Kidney (tissue), 14 donors: ENCODE measurements around the gene LYRM4. TPM values are rescaled to one million over a fixed set of nuclear protein-coding genes. Genes with fewer than 3 reads are reported as not detected.
A peak's percentile ranks its signal among the peaks of the same experiment; 100 is the strongest.

Source experiments
- DNase-seq, 5 donors: peaks; one replicate each; pipeline ENCODE4 v3.0.0-alpha.2; 2013 to 2020
- FAIRE-seq: peaks from 2 replicates; lab custom pipeline; 2012; peaks lifted over from hg19 to GRCh38; lab: Jason Lieb, UNC
- H3K27ac ChIP-seq, 2 donors: one replicate each; pipeline ENCODE4 v1.7.0; 2013; ENCODE audit warnings: low read depth in 2 of 2, low read length in 2 of 2, inconsistent platforms in 1 of 2
- H3K27me3 ChIP-seq: one replicate; pipeline ENCODE4 v1.7.1; 2013; ENCODE audit warnings: low read length, inconsistent platforms; ENCODE audit not compliant: control insufficient read depth, insufficient read depth
- H3K36me3 ChIP-seq, 3 donors: one replicate each; pipeline versions ENCODE4 v1.7.0 to v1.7.1; 2013; ENCODE audit warnings: low read length in 3 of 3, control low read depth in 1 of 3, inconsistent platforms in 1 of 3; ENCODE audit not compliant: insufficient read depth in 3 of 3, control insufficient read depth in 2 of 3
- H3K4me1 ChIP-seq, 3 donors: one replicate each; pipeline versions ENCODE4 v1.7.0 to v1.7.1; 2013; ENCODE audit warnings: low read length in 3 of 3, inconsistent platforms in 1 of 3, low read depth in 1 of 3; ENCODE audit not compliant: control insufficient read depth in 2 of 3, insufficient read depth in 2 of 3
- H3K4me3 ChIP-seq, 3 donors: one replicate each; pipeline versions ENCODE4 v1.7.0 to v1.8.1; 2013; ENCODE audit warnings: low read length in 3 of 3, control low read depth in 1 of 3, inconsistent platforms in 1 of 3
- H3K9ac ChIP-seq, 3 donors: one replicate each; pipeline versions ENCODE4 v1.7.0 to v1.7.1; 2013; ENCODE audit warnings: low read length in 3 of 3, control low read depth in 1 of 3, inconsistent platforms in 1 of 3
- H3K9me3 ChIP-seq, 3 donors: one replicate each; pipeline versions ENCODE4 v1.7.0 to v1.7.1; 2013; ENCODE audit warnings: low read length in 3 of 3, control low read depth in 1 of 3, inconsistent platforms in 1 of 3; ENCODE audit not compliant: control insufficient read depth in 2 of 3, insufficient read depth in 1 of 3
- intact Hi-C: fragments of 100-400 bp; cut with DNase I; formaldehyde crosslinking; loops from one replicate; pipeline ENCODE4 v1.11.1; 2022
- polyA plus RNA-seq: library from polyadenylated mRNA; stranded (reverse); fragments of 350-450 nt; fragmentation: Illumina TruSeq; extraction: RNeasy Lipid Tissue Mini Kit (QIAGEN cat#74804); gene quantifications from one replicate; pipeline ENCODE4 v1.2.3, GENCODE V29; 2014; ENCODE audit warnings: low read depth, low replicate concordance; ENCODE audit not compliant: insufficient read depth
- total RNA-seq: library from RNA; stranded (reverse); fragmentation: NEBNext Ultra II Directional; extraction: Animal tissue kit (Norgen Biotek cat#: 25700); gene quantifications from one replicate; pipeline ENCODE4 v1.2.1, GENCODE V29; 2021
- TF ChIP-seq, protein P1 (sequence below): IDR thresholded peaks from 3 replicates; pipeline ENCODE4 v1.5.1; 2012; ENCODE audit warnings: mild to moderate bottlenecking, moderate library complexity, borderline replicate concordance; ENCODE audit not compliant: insufficient read depth; ENCODE audit errors: extremely low read depth
- donor health status: control.
- donor health status: control.
- donor health status: control.
- donor health status: control.
- donor health status: control.
- donor health status: DM: yes; HTN: yes; CAD: no.
- donor health status: Normal renal cell carcinoma (clear cell type).

Gene LYRM4
- total and polyA plus RNA-seq, 2 donors from 2014 or later: 21.3 to 31.8 TPM

DNA sequence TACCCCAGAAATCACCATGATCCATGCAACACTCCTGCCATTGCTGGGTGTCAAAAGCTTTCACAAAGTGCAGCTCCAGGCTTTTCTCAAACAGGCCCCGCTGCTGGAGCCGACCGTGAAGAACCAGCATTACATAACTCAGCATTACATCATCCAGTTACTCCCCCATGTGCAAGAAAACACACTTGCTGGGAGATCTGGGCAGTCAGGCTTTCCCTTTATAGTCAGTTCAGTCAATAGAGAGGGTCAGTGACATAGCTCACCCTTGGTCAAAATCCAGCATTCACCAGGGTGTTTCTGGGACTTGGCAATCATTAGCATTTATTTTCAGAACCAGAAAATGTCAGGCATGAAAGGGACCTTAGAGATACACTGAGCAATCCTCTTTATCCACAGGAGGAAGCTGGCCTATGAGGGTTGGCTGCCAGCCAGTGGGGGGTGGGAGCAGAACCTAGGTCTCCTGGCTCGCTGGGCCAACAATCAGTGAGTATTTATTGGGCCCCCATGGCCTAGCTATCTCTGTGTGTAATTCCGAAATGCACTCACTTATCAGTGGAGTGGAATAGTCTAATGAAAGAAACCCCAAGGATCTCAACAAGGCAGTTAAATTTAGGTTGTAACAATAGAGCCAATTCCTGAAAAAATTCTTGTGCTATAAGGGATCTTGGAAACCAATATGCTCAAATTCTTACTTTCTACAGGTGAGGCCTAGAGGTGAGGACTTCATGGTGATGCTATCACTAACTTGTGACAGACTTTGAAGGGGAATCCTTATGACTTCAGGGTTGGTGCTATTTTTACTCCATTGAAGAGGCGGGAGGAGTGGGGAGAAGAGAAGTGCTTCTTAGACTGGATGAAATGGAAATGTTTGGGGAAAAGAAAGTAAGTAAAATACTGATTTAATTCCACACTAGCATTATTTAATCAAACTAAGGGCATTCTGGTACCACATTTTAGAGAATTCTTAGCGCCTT is 54.6 kb downstream of the LYRM4 start:
- Histone ChIP-seq H3K27ac (peak overlapping the region; percentile 56 to 73), H3K4me1 (peaks cover 6 to 23% (median 13%) of the 10 kb centered on the region in 3 donors), H3K27me3 (no peaks in the 10 kb centered on the region), H3K9me3 (no peaks in the 10 kb centered on the region), H3K36me3 (no peaks in the 10 kb centered on the region), H3K4me3 (no peak overlapping the region), H3K9ac (peak overlapping the region in 1 of 3 donors; percentile 23)
- FAIRE-seq (peak; percentile 15), DNase-seq (peak; percentile 54 to 90 (median 85))
- TF ChIP-seq, protein P1, sequence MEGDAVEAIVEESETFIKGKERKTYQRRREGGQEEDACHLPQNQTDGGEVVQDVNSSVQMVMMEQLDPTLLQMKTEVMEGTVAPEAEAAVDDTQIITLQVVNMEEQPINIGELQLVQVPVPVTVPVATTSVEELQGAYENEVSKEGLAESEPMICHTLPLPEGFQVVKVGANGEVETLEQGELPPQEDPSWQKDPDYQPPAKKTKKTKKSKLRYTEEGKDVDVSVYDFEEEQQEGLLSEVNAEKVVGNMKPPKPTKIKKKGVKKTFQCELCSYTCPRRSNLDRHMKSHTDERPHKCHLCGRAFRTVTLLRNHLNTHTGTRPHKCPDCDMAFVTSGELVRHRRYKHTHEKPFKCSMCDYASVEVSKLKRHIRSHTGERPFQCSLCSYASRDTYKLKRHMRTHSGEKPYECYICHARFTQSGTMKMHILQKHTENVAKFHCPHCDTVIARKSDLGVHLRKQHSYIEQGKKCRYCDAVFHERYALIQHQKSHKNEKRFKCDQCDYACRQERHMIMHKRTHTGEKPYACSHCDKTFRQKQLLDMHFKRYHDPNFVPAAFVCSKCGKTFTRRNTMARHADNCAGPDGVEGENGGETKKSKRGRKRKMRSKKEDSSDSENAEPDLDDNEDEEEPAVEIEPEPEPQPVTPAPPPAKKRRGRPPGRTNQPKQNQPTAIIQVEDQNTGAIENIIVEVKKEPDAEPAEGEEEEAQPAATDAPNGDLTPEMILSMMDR: no peak
- intact Hi-C loops: no loop called here

DNA sequence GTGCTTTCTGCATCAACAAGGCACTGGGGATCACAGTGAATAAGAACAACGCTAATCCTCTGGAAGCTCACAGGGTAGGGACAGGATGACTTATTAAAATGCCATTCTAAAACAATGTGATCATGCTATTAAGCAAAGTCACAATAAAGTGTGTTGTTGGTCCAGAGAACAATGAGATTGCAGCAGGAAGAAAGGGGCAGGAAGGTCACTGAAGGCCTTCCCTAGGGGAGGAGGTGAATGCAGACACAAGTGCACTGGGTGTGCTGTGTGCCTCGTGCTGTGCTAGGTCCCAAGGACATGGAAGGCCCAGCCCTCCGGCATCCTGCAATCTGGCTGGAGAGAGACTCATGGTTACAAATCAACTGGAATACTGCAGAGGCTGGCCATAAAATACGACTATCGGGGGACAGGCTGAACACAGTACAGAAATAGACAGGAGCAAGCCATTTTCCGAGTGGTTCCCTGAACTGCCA is 55.7 kb downstream of the LYRM4 start:
- Histone ChIP-seq H3K4me1 (peaks cover 6 to 23% (median 13%) of the 10 kb centered on the region in 3 donors), H3K27ac (peak overlapping the region in 1 of 2 donors; percentile 26), H3K9me3 (no peaks in the 10 kb centered on the region), H3K27me3 (no peaks in the 10 kb centered on the region), H3K9ac (no peak overlapping the region), H3K36me3 (no peaks in the 10 kb centered on the region), H3K4me3 (no peak overlapping the region)
- DNase-seq: peak in 4 of 5 donors; percentile 31 to 72 (median 56)
- TF ChIP-seq, protein P1: no peak
- FAIRE-seq: no peak
- intact Hi-C loops: no loop called here

DNA sequence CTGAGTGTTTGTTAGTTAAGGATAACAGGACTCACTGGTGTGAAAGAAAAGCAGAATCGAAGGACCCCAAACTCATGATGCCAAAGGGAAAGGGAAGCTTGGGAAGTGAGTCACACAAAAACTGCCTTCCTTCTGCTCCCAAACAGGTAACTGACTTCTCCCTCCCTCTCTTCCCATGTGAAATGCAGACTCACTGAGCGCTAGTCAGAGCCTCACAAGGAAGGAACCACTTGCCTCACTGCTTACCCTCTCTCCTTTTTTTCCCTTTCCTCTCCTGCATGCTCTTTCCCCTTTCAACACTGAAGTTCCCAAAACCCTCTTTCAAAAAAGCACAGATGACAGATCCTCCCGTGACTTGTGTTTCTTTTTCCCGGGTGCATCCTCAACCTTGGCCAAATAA is 56.4 kb downstream of the LYRM4 start:
- no peak overlapping the region for H3K9ac ChIP-seq
- peaks cover 6 to 23% (median 13%) of the 10 kb centered on the region in 3 donors for H3K4me1 ChIP-seq
- H3K9me3 ChIP-seq: no peaks in the 10 kb centered on the region
- FAIRE-seq: no peak
- no peak overlapping the region for H3K4me3 ChIP-seq
- no peaks in the 10 kb centered on the region for H3K36me3 ChIP-seq
- DNase-seq: no peak
- no peak overlapping the region for H3K27ac ChIP-seq
- TF ChIP-seq, protein P1: no peak
- intact Hi-C loops: no loop called here
- no peaks in the 10 kb centered on the region for H3K27me3 ChIP-seq
